Heart left ventricle (tissue), 13 donors: ENCODE measurements around the gene MEFV.
"Not testable (repeated sequence)": the region's sequence is repeated elsewhere in the genome, so short reads cannot be mapped to it uniquely, and the experiment has no call there.

Source experiments
- CTCF ChIP-seq, 12 donors: fragments of 200-600 bp; sonication (generic) in 4 of 12; IDR thresholded peaks; one replicate each; pipeline versions ENCODE4 v1.5.0 to v1.8.0; 2018 to 2022; ENCODE audit warnings: antibody characterized with exemption in 12 of 12, mild to moderate bottlenecking in 5 of 12
- POLR2A ChIP-seq, 2 donors: fragments of 450-650 bp; IDR thresholded peaks; one replicate each; pipeline ENCODE4 v1.6.1; 2017; ENCODE audit warnings: antibody characterized with exemption in 2 of 2, mild to moderate bottlenecking in 2 of 2, moderate library complexity in 2 of 2
- donor health status: ischemic (EF 13 %, LVEDD 7.1; RV severe dilation, severe dysfunction).
- donor health status: DM: no; HTN: yes; CAD: no.
- donor health status: DM: no; HTN: no; CAD: no.
- donor health status: ischemic (EF 25% LVEDD 6.9; RV normal size, moderate dysfunction).
- donor health status: ischemic (EF 25% LVEDD 5.7; RV mildly dilated, moderate dysfunction).
- donor health status: ischemic (EF 35%, LVEDD 5.7; RV mildly dilated, moderate dysfunction).
- donor health status: nonischemic (EF 11% LVEDD 7.7; RV severe dilation, severe dysfunction).
- donor health status: DM: yes; HTN: yes; CAD: no.
- donor health status: PGD.
- donor health status: ischemic (EF 29% LVEDD 5.4; RV normal size, mild dysfunction).
- donor health status: nonischemic (EF 23%, LVEDD 6.1; RV moderate dilation, normal function).

GRCh38 chr16:3205939-3206338 lies 50.5 kb downstream of the MEFV start:
- TF ChIP-seq CTCF, POLR2A (IDR thresholded peaks at IDR 0.05): not testable (repeated sequence)
